ACHN (cell line): Measurements from ENCODE around the gene PLD4.
A peak's percentile ranks its signal among the peaks of the same experiment; 100 is the strongest.

Experiments
- DNase-seq: peaks from one replicate; pipeline ENCODE4 v3.0.0-alpha.2; 2015
- in situ Hi-C: cut with HindIII; loops from 2 replicates; pipeline ENCODE4 v1.10.0; 2017; ENCODE audit warnings: low sequenced_read_pairs, low pct_ligation_motif_present, low pct_unique_long_range_greater_than_20kb

The PLD4 gene

DNA sequence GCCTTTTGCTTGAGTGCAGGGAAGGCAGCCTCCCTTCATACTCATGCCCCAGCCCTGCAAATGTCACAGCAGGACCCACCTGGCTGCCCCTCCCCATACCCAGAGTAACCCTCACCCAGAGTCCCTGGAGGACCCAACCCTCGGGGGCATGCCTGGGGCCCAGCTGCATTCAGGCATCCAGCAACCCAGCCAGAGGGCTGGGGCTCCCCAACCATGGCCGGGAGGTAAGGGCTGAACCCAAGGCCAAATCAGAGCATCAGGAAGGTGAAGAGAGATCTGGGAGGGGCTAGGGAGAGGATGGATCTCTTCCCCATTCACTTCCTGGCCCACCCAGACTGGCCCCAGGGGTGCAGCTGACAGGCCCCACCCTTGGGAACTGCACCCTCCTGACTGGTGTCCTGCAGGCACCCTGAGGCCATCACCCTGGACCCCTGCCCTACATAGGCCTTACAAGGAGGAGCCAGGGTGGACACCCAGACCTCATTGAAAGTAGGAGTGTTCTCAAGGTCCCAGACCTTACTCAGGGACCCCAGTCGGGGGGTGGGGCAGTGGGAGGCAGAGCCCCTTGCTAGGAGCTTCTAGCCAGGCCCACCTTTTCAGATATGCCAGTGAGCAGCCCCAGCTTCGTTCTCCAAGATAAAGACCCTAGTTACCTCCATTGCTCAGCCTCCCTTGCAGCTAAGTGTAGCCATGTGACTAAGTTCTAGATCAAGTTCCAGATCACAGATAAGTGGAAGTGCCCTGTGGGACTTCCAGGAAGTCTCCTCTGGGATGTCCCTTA lies 849 bp upstream of the PLD4 start:
- in situ Hi-C loops, result no loop called here
- no peak for DNase-seq

DNA sequence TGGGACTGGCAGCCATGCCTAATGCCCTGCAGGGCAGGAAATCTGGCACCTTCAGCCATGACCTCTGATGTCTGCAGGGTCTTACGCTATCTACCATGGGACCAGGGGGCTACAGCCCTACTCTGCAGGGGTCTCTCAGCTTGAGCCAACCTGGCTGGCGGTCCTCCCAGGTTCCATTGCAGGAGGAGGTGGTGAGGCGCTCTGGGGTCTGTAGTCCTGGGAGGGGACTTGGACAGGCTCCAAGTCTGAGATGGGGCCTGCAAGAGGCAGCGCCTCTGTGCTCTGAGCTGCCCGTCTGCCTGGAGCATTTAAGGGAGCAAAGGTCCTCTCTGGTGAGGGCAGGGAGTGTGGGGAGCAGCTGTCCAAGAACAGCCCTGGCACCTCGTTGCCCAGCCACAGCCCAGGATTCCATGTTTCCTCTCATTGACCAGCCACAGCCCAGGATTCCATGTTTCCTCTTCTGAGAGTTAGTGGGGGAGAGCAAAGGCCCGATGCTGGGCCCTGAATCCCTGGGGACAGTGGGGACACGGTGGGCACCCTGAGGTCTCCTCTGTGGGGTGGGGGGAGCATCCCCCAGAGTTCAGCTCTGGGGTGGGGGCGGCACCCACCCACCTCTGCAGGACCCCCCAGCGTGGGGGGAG lies 655 bp downstream of the PLD4 start:
- no peak for DNase-seq
- in situ Hi-C loops, result no loop called here

DNA sequence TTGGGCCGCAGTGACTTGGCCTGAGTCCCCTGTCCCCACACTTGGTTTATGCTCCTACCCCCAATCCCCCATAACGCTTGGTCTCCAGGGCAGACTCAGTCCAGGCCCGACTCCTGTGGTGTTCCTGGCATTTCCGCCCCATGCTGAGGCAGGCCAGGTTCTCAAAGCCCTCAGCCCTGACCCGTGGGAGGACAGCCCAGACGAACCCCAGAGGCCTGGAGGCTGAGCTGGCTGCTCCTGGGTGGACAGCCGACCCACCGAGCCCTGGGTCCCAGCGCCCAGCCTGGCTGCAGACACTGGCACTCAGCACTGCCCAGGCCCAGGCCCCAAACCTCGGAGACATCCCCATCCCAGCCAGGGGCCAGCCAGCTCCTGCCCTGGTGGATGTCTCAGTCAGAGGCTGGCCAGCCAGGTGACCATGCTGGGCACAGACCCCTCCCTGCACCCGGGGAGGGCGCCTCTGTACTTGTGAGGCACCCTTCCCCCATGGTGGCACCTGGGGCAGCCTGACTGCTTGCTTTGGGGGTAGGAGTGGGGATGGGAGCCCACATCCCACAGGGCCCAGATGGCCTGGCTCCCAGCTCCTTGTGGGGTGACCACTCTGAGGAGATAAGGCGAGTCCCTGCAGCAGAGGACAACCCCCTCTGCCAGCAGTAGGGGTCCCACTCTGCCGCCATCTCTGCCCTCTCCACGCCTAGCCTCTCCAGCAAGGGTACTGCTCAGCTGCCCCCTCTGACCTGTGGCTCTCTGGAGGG lies 1.4 kb downstream of the PLD4 start:
- in situ Hi-C loops, result no loop called here
- DNase-seq, result no peak

DNA sequence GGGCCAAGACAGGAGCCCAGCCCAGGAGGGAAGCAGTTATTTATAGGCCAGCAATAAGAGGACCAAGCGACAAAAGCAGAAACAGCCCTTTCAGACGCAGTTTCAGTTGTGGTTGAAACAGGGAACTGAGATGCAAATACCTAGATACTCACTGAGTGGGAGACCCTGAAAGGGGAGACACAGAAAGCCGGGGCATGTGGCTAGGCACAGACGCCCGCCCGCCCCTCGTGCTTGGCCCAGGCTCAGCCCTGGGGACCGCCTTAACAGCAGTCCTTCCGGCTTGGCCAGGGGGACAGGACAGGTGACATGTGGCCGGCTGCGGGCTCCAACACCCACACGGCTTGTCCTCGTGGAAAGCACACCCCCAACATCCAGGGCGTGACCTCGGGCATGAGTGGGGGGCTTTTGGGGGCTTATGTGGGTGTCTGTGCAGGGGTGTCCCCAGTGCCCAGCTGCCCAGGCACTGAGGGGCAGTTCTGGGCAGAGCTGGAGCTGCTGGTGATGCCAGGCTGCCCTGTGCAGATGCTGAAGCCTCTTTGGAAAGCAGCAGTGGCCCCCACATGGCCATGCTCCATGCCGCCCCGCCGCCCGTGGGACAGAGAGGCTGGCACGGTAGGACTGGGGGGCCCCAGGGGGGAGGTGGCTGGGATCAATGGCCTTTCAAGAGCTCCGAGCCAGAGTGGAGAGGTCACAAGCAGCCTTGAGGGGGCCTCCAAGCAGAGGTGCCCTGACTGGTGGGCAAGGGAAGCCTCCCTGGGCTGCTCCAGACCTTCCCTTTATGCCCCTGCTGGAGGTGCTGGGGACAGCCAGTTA lies 2.1 kb downstream of the PLD4 start:
- in situ Hi-C loops, result no loop called here
- no peak for DNase-seq

DNA sequence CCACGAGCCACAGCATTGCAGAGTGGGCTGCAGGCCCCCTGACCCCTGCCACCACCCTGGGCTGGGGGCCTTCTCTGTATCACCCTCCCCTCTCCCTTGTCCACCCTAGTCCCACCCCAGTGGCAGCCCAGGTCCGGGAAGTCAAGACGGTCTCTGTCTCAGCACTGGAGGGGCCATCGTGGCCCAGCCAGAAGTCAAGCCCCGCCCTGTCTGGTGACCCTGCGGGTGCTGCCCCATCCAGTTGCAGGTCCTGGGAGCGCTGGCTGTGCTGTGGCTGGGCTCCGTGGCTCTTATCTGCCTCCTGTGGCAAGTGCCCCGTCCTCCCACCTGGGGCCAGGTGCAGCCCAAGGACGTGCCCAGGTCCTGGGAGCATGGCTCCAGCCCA lies 2.7 kb downstream of the PLD4 start:
- in situ Hi-C loops, result no loop called here
- no peak for DNase-seq

DNA sequence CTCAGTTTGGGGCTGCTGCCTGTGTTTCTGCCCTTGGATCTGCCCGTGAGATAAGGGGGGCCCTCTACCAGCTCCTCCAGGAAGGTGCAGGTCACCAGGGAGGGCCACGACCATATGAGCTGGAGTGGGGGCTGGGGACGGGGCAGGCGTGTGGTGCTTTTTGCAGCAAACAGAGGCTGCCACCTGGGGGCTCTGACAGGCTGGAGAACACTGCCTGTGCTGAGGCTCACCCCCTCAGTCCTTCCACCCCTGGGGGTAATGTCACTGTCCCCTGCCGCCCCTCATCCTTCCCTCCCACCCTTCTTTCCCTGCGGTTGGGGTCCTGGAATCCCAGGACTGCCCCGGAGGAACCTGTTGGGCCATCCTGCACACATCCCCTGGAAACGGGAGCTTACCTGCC lies 3.2 kb downstream of the PLD4 start:
- DNase-seq, result no peak

DNA sequence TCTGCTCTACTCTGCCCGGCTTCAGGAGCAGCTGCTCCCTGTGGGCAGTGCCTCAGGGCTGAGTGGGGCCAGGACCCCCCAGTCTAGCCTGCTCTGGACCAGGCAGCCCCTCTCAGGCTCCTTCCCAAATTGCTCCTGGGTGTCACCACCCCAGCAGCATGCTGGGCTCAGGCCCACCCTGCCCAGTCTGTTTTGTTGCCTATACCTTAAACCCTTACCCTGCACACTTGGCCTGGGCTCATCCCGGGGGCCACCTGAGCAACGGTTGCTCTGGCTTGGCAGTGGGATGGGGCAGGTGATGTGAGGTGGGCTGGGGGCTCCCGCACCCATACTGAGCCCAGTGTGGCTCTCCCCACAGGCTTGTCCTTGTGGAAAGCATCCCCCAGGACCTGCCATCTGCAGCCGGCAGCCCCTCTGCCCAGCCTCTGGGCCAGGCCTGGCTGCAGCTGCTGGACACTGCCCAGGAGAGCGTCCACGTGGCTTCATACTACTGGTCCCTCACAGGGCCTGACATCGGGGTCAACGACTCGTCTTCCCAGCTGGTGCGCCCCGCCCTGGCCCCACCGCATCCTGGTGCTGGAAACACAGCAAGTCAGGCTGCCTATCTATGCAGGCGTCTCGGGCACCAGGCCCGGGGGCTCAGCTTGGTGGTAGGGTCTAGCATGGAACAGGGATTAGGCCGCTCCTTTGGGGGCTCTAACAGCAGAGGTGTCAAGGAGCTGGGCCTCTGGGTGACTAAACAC lies 3.9 kb downstream of the PLD4 start:
- in situ Hi-C loops, result no loop called here
- DNase-seq, result no peak

More for the DNA sequence above, 3.2 kb downstream of the PLD4 start:
- in situ Hi-C loops, result no loop called here

DNA sequence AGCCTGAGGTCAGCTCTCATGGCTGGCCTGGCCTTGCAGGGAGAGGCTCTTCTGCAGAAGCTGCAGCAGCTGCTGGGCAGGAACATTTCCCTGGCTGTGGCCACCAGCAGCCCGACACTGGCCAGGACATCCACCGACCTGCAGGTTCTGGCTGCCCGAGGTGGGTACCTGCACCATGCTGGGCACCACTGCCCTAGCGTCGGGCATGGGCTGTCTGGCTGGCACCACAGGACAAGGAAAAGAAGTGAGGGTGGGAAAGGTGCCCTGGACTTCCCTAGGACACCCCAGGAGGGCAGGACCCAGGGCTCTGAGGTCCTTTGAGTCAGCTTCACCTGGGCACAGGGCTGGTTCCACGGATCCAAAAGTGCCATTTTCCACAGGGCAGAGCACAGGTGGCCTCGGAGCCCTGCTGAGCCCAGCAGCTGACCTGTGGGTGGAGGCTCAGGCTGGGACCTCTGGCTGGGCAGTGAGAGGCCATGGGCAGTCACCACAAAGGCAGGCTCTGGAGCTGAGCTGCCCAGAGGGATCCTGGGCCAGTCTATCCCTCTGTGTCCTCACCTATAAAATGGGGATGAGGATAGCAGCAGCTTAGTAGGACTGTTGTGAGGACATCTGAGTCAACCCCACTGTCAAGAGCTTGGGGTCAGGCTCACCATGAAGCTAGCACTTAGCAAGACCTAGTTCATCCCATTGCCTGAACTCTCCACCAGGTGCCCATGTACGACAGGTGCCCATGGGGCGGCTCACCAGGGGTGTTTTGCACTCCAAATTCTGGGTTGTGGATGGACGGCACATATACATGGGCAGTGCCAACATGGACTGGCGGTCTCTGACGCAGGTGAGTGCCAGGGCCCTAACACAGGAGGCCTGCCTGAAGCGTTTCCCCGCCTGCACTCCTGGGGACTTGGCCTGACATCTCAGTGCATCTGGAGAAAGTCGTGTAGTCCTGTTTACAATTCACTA lies 4.9 kb downstream of the PLD4 start:
- in situ Hi-C loops, result no loop called here

DNA sequence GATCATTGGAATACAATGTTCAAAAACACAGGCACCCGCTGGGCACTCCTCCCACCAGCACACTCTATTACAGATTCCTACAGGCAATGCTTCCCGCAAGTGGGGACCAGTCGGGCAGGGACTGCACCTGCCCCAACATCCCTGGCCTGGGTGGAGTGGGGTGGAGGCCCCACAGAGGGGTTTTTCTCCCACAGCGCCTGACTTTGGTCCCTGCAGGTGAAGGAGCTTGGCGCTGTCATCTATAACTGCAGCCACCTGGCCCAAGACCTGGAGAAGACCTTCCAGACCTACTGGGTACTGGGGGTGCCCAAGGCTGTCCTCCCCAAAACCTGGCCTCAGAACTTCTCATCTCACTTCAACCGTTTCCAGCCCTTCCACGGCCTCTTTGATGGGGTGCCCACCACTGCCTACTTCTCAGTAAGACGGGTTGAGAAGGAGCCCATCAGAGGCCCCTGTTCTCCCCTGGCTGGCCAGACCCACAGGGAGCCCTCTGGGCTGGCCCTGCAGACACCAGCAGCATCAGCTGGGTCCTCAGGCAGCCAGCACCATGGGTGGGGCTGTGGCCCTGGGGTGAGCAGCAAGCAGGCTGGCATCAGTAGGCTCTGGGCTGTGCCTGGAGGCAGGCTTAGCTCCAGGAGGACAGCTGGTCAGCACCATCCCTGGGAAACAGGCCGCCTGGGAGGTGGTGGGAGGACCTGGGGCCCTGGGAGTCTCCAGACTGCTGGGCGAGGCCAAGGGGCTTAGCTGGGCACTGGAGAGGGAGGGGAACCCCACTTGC lies 6.0 kb downstream of the PLD4 start:
- in situ Hi-C loops, result no loop called here
- no peak for DNase-seq

More for the DNA sequence above, 4.9 kb downstream of the PLD4 start:
- no peak for DNase-seq

DNA sequence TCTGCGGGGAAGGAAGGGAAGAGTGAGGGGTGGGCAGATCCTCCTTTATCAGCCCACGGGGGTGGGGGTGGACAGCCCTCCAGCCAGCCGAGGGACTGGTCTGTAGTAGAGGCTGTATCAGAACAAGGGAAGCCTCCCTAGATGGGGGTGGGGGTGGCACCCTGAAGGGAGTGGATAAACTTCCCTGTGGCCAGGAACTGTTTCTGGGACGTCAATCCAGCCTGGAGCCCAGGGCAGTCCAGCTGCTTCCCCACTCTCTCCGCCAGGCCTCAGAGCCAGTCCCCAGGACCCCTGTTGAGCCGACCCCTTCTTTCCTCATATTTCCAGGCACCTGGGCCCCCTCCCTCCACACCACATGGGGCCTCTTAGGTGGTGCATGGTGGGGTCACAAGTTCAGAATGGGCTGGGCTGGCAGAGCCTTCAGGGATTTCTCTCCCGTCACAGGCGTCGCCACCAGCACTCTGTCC lies 6.7 kb downstream of the PLD4 start:
- no peak for DNase-seq
- in situ Hi-C loops, result no loop called here

DNA sequence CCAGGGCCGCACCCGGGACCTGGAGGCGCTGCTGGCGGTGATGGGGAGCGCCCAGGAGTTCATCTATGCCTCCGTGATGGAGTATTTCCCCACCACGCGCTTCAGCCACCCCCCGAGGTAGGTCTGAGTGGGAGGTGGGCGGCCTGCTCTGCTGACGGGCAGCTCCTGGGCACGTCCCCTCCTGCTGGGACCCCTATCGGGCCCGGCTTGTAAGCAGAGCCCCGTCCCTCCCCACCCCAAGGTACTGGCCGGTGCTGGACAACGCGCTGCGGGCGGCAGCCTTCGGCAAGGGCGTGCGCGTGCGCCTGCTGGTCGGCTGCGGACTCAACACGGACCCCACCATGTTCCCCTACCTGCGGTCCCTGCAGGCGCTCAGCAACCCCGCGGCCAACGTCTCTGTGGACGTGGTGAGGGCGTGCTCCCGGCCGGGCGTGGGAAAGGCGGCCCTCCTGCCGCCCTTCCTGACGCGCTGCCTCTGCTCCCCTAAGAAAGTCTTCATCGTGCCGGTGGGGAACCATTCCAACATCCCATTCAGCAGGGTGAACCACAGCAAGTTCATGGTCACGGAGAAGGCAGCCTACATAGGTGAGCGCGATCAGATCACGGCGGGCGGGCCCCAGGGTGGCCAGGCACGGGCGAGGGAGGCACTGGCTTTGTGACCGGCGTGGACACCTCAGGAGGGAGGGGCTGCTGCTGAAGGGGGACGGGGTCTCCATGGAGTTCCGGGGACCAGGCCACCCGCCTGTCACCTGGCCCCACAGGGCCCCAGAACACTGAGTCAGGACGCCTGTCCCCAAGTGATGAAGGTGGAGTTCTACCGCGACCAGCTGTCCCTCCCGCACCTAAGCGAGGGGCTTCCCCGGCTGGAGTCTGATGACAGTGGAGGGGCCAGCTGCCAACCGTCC lies 7.3 kb downstream of the PLD4 start:
- no peak for DNase-seq
- in situ Hi-C loops, result no loop called here

DNA sequence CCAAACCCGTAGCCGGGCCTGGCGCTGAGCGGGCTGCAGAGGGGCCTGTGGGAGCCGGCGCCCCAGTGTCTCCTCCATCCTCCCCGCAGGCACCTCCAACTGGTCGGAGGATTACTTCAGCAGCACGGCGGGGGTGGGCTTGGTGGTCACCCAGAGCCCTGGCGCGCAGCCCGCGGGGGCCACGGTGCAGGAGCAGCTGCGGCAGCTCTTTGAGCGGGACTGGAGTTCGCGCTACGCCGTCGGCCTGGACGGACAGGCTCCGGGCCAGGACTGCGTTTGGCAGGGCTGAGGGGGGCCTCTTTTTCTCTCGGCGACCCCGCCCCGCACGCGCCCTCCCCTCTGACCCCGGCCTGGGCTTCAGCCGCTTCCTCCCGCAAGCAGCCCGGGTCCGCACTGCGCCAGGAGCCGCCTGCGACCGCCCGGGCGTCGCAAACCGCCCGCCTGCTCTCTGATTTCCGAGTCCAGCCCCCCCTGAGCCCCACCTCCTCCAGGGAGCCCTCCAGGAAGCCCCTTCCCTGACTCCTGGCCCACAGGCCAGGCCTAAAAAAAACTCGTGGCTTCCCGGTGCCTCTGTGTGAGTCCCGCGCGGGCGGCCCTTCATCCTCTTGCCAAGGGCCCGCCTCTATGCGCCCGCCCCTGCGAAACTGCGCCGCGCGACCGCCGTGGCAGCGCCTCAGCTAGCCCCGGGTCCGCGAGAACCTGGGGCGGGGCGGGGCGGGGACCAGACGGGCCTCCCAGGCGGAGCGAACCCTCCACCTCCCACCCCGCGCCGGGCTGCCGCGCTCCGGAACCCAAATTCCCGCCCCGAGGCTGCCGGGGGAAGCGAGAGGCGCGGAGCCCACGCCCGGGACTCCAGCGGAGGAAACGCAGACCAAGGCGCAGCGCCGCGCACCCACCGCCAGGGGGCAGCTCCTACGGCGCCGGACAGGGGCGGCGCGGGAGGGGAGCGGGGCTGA lies 8.3 kb downstream of the PLD4 start:
- DNase-seq, result peak; percentile 81
- in situ Hi-C loops, result no loop called here

DNA sequence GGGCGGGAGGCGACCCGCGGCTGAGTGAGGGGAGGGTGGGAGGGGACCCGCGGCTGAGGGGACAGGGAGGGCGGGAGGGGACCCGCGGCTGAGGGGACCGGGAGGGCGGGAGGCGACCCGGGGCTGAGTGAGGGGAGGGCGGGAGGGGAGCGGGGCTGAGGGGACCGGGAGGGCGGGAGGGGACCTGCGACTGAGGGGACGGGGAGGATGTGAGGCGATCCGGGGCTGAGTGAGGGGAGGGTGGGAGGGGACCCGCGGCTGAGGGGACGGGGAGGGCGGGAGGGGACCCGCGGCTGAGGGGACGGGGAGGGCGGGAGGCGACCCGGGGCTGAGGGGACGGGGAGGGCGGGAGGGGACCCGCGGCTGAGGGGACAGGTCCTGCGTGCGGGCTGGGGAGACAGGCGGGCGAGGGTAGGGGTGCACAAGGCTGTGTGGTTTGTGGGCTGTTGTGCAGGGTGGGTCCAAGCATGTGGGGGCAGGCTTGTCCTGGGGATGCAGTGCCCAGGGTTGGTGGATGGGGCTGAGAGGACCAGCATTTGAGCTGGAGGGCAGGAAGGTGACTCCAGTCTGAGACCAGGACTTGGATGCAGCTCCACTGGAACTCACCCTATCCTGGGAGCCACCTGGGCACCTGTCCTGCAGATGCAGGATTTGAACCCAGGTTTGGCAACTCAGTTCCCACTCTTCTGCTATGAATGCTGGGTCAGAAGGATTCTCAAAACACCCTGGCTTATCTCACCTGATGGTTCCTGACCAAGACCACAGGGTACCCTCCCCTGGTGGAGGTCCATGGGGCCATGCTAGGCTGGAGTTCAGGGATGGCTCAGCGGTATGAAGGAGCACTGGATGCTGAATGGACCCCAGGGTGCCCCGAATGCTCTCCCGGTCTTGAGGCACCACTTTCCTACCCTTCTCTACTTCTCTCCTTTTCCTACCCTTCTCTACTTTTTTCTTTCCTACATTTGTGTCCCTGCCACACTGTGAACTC lies 9.4 kb downstream of the PLD4 start:
- DNase-seq, result no peak
- in situ Hi-C loops, result no loop called here
